ENCODE results near the gene HOOK2. TPM values are rescaled to one million over a fixed set of nuclear protein-coding genes. Genes with fewer than 3 reads are reported as not detected.

HOOK2 gene
- total RNA-seq, 4 donors from 2014 or later, result 27.3 to 109 (median 50.2) TPM

DNA sequence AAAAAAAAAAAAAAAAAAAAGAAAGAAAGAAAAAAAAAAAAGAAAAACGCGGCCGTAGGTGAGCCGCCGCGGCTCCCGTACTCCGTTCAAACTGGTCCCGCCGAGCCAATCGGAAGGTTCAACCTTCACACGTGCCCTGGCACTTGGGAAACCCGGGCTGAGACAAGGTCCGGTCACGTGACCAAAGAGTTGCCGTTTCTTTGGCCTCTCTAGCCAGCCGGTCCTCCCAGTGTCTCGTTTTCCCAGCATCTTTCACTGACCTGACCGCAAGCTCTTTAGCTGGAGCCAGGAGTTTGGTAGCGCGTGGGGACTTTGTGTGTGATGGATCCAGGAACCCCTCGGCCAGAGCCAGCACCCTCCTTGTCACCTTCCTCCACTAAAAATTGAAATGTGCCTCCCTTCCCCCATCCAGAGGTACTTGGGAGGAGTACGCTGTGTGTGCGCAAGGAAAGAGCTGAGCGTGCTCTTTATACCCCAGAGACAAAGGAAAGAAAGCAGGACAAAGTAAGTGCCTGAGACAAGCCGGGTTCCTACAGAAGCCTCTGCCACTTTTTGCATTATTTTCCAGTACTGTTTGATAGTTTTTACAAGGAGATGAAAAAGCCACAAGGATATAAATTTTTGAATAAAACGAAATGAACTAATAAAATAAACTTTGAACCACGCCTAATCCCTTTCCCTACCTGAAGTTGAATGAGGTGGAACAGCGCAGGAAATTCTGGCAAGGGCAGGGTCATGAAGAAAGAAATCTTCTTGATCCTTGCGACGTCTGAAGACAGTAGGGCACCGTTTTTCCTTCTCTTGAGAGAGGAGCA is 52.6 kb downstream of the HOOK2 start:
- Histone ChIP-seq H3K9me3 (no peaks in the 10 kb centered on the region), H3K4me3 (peak overlapping the region; percentile 68 to 93 (median 79)), H3K27me3 (no peaks in the 10 kb centered on the region), H3K4me1 (peaks cover 0 to 55% (median 31%) of the 10 kb centered on the region in 4 donors), H3K36me3 (peaks cover 0 to 27% (median 0%) of the 10 kb centered on the region in 3 donors), H3K27ac (peak overlapping the region; percentile 89 to 97 (median 94))
- TF ChIP-seq EP300 (IDR thresholded peaks at IDR 0.05), result peak; percentile 43 to 87
- peak in 1 of 2 donors; percentile 49 for TF ChIP-seq POLR2A (IDR thresholded peaks at IDR 0.05)
- no peak for TF ChIP-seq CTCF (IDR thresholded peaks at IDR 0.05)
- 0 to 1% methylated on average over 31 to 32 of the region's 32 CpGs for WGBS, 2 donors
- peak; percentile 94 to 98 for DNase-seq (ENCODE audit: low spot score in 2 of 2)

GRCh38 chr19:12721656-12722565 is 53.4 kb downstream of the HOOK2 start:
- H3K4me1 ChIP-seq, result peaks cover 0 to 58% (median 31%) of the 10 kb centered on the region in 4 donors
- 0 to 1% methylated on average over 20 to 28 of the region's 65 CpGs for WGBS, 2 donors
- peaks cover 0 to 27% (median 0%) of the 10 kb centered on the region in 3 donors for H3K36me3 ChIP-seq
- TF ChIP-seq EP300 (IDR thresholded peaks at IDR 0.05), result no peak
- TF ChIP-seq POLR2A (IDR thresholded peaks at IDR 0.05), result no peak
- TF ChIP-seq CTCF (IDR thresholded peaks at IDR 0.05), result no peak
- H3K4me3 ChIP-seq, result peak overlapping the region; percentile 68 to 93 (median 79)
- H3K27ac ChIP-seq, result peak overlapping the region; percentile 89 to 97 (median 94)
- no peaks in the 10 kb centered on the region for H3K27me3 ChIP-seq
- DNase-seq (ENCODE audit: low spot score in 2 of 2), result no peak
- no peaks in the 10 kb centered on the region for H3K9me3 ChIP-seq

GRCh38 chr19:12720851-12721655 is 54.3 kb downstream of the HOOK2 start:
- Histone ChIP-seq H3K4me1 (peaks cover 0 to 58% (median 31%) of the 10 kb centered on the region in 4 donors), H3K27me3 (no peaks in the 10 kb centered on the region), H3K36me3 (peaks cover 0 to 31% (median 0%) of the 10 kb centered on the region in 3 donors), H3K9me3 (no peaks in the 10 kb centered on the region), H3K27ac (peak overlapping the region; percentile 89 to 97 (median 94)), H3K4me3 (peak overlapping the region; percentile 68 to 93 (median 79))
- no peak for DNase-seq (ENCODE audit: low spot score in 2 of 2)
- 3 to 9% methylated on average over 13 to 28 of the region's 59 CpGs for WGBS, 2 donors
- TF ChIP-seq POLR2A (IDR thresholded peaks at IDR 0.05) (no peak), CTCF (IDR thresholded peaks at IDR 0.05) (no peak), EP300 (IDR thresholded peaks at IDR 0.05) (no peak)

GRCh38 chr19:12720296-12720695 is 55.1 kb downstream of the HOOK2 start:
- WGBS, 2 donors, result 86 to 87% methylated on average over 10 of the region's 10 CpGs
- H3K27me3 ChIP-seq, result no peaks in the 10 kb centered on the region
- peaks cover 0 to 58% (median 31%) of the 10 kb centered on the region in 4 donors for H3K4me1 ChIP-seq
- TF ChIP-seq EP300 (IDR thresholded peaks at IDR 0.05), result no peak
- H3K27ac ChIP-seq, result peak overlapping the region in 3 of 4 donors; percentile 93 to 97 (median 94)
- H3K9me3 ChIP-seq, result no peaks in the 10 kb centered on the region
- H3K4me3 ChIP-seq, result peak overlapping the region in 3 of 4 donors; percentile 68 to 90 (median 68)
- DNase-seq (ENCODE audit: low spot score in 2 of 2), result no peak
- H3K36me3 ChIP-seq, result peaks cover 3 to 39% (median 4%) of the 10 kb centered on the region in 3 donors

DNA sequence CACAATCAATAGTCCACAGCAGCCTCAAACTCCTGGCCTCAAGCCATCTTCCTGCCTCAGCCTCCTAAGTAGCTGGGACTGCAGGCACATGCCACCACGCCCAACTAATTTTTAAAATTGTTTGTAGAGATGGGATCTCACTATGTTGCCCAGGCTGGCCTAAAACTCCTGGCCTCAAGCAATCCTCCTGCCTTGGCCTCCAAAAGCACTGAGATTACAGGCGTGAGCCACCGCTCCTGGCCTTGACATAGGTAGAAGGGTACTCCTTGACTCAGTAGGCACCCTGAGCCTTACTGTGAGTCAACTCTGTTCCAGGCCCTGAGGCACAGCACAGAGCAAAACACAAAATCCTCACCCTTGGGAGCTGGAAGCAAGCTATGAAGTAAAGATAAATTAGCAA is 59.4 kb downstream of the HOOK2 start:
- DNase-seq (ENCODE audit: low spot score in 2 of 2), result no peak
- no peaks in the 10 kb centered on the region for H3K9me3 ChIP-seq
- WGBS, 2 donors, result 93 to 94% methylated on average over 3 of the region's 3 CpGs
- peaks cover 8 to 80% (median 29%) of the 10 kb centered on the region in 3 donors for H3K36me3 ChIP-seq
- no peaks in the 10 kb centered on the region for H3K27me3 ChIP-seq
- H3K27ac ChIP-seq, result no peak overlapping the region
- H3K4me3 ChIP-seq, result no peak overlapping the region
- H3K4me1 ChIP-seq, result peaks cover 0 to 30% (median 11%) of the 10 kb centered on the region in 4 donors
- no peak for TF ChIP-seq CTCF (IDR thresholded peaks at IDR 0.05)
- no peak for TF ChIP-seq EP300 (IDR thresholded peaks at IDR 0.05)
- no peak for TF ChIP-seq POLR2A (IDR thresholded peaks at IDR 0.05)

All from tibial nerve (tissue), 4 donors.